Activated CD4-positive, alpha-beta memory T cell treated with anti-CD3 and anti-CD28 coated beads for 36 hours (primary cell): ENCODE results near the gene C4orf50. TPM values are rescaled to one million over a fixed set of nuclear protein-coding genes. Genes with fewer than 3 reads are reported as not detected.

ENCODE experiments used
- CTCF ChIA-PET: fragments of 350-600 bp; sonication (Branson Sonifier 250); formaldehyde crosslinking; loops from one replicate; lab custom pipeline; 2021; ENCODE audit warnings: antibody characterized with exemption, inconsistent platforms; lab: Charles Lee
- POLR2A ChIA-PET: fragments of 350-600 bp; sonication (Branson Sonifier 250); formaldehyde crosslinking; loops from one replicate; lab custom pipeline; 2021; ENCODE audit warnings: antibody characterized with exemption; lab: Charles Lee
- DNase-seq: peaks from one replicate; pipeline ENCODE4 v3.0.0-alpha.2; 2020
- H3K27ac Mint-ChIP-seq: one replicate; pipeline ENCODE4 v1.8.0; 2021; ENCODE audit warnings: mixed read lengths
- H3K27me3 Mint-ChIP-seq: one replicate; pipeline ENCODE4 v1.8.0; 2021; ENCODE audit warnings: mixed read lengths
- H3K36me3 Mint-ChIP-seq: one replicate; pipeline ENCODE4 v1.8.0; 2021; ENCODE audit warnings: mixed read lengths
- H3K4me1 Mint-ChIP-seq: one replicate; pipeline ENCODE4 v1.8.0; 2021; ENCODE audit warnings: low read depth, mixed read lengths
- H3K4me3 Mint-ChIP-seq: one replicate; pipeline ENCODE4 v1.8.0; 2021; ENCODE audit warnings: mild to moderate bottlenecking, mixed read lengths
- H3K9me3 Mint-ChIP-seq: one replicate; pipeline ENCODE4 v1.8.0; 2021; ENCODE audit warnings: mixed read lengths
- intact Hi-C: fragments of 100-400 bp; cut with micrococcal nuclease; formaldehyde crosslinking; loops from one replicate; pipeline ENCODE4 v1.15.1; 2023
- total RNA-seq, 2 experiments: library from RNA; stranded (reverse); gene quantifications; one replicate each; pipeline ENCODE4 v1.2.3, GENCODE V29; 2021

C4orf50 gene
- total RNA-seq, 2 experiments from 2014 or later, result 0.07 to 0.10 TPM

DNA sequence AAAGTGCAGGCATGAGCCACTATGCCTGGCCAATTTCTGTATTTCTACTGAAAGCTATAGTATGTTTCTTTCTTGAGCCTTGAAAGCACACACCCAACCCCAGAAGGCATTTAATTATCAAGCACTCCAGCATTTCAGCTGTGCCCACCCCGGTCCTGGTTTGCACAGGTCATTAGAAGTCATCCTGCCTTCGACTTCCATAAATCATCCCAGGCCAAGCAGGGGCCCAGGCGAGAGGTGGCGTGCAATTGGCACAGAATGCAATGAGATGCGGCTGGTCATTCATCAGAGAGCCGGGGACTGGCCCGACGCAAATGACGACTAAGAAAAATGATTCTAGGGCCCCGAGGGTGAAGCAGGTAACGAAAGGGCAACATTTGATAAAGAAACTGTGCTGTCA, 100.6 kb downstream of the C4orf50 start:
- ChIA-PET POLR2A (no interaction called here), CTCF (no interaction called here)
- Mint-ChIP-seq H3K4me3 (no peak overlapping the region), H3K9me3 (peaks cover 1% of the 10 kb centered on the region), H3K36me3 (no peaks in the 10 kb centered on the region), H3K27ac (no peak overlapping the region), H3K27me3 (peaks cover 5% of the 10 kb centered on the region), H3K4me1 (no peaks in the 10 kb centered on the region)
- no peak for DNase-seq
- intact Hi-C loops, result no loop called here

GRCh38 chr4:5916229-5916628, 102.0 kb downstream of the C4orf50 start:
- no peak overlapping the region for H3K27ac Mint-ChIP-seq
- ChIA-PET CTCF (no interaction called here), POLR2A (no interaction called here)
- H3K9me3 Mint-ChIP-seq, result peaks cover 10% of the 10 kb centered on the region
- intact Hi-C loops, result no loop called here
- H3K36me3 Mint-ChIP-seq, result no peaks in the 10 kb centered on the region
- peaks cover 6% of the 10 kb centered on the region for H3K27me3 Mint-ChIP-seq
- H3K4me3 Mint-ChIP-seq, result no peak overlapping the region
- no peak for DNase-seq
- H3K4me1 Mint-ChIP-seq, result no peaks in the 10 kb centered on the region

- POLR2A ChIA-PET, result no interaction called here
- peaks cover 6% of the 10 kb centered on the region for H3K27me3 Mint-ChIP-seq
- DNase-seq, result no peak
- H3K36me3 Mint-ChIP-seq, result peaks cover 5% of the 10 kb centered on the region
- H3K9me3 Mint-ChIP-seq, result peaks cover 25% of the 10 kb centered on the region
- intact Hi-C loops, result no loop called here
- H3K27ac Mint-ChIP-seq, result no peak overlapping the region
- CTCF ChIA-PET, result no interaction called here
- no peaks in the 10 kb centered on the region for H3K4me1 Mint-ChIP-seq
- H3K4me3 Mint-ChIP-seq, result no peak overlapping the region
Observed at GRCh38 chr4:5913454-5913853, 104.8 kb downstream of the C4orf50 start.

GRCh38 chr4:5912614-5913019, 105.6 kb downstream of the C4orf50 start:
- intact Hi-C loops, result no loop called here
- ChIA-PET POLR2A (no interaction called here), CTCF (no interaction called here)
- Mint-ChIP-seq H3K27ac (no peak overlapping the region), H3K9me3 (peaks cover 34% of the 10 kb centered on the region), H3K36me3 (peaks cover 5% of the 10 kb centered on the region), H3K27me3 (peaks cover 6% of the 10 kb centered on the region), H3K4me1 (no peaks in the 10 kb centered on the region), H3K4me3 (no peak overlapping the region)
- DNase-seq, result no peak

GRCh38 chr4:5908876-5909427, 109.3 kb downstream of the C4orf50 start:
- H3K36me3 Mint-ChIP-seq, result peaks cover 5% of the 10 kb centered on the region
- no peak for DNase-seq
- no peak overlapping the region for H3K27ac Mint-ChIP-seq
- H3K9me3 Mint-ChIP-seq, result peaks cover 37% of the 10 kb centered on the region
- H3K27me3 Mint-ChIP-seq, result peaks cover 7% of the 10 kb centered on the region
- H3K4me3 Mint-ChIP-seq, result no peak overlapping the region
- CTCF ChIA-PET, result no interaction called here
- POLR2A ChIA-PET, result no interaction called here
- H3K4me1 Mint-ChIP-seq, result no peaks in the 10 kb centered on the region
- intact Hi-C loops, result no loop called here

GRCh38 chr4:5906191-5906590, 112.0 kb downstream of the C4orf50 start:
- peaks cover 8% of the 10 kb centered on the region for H3K27me3 Mint-ChIP-seq
- H3K27ac Mint-ChIP-seq, result no peak overlapping the region
- POLR2A ChIA-PET, result no interaction called here
- CTCF ChIA-PET, result no interaction called here
- no peaks in the 10 kb centered on the region for H3K4me1 Mint-ChIP-seq
- intact Hi-C loops, result no loop called here
- H3K9me3 Mint-ChIP-seq, result peaks cover 27% of the 10 kb centered on the region
- H3K36me3 Mint-ChIP-seq, result peaks cover 5% of the 10 kb centered on the region
- H3K4me3 Mint-ChIP-seq, result no peak overlapping the region
- DNase-seq, result no peak

DNA sequence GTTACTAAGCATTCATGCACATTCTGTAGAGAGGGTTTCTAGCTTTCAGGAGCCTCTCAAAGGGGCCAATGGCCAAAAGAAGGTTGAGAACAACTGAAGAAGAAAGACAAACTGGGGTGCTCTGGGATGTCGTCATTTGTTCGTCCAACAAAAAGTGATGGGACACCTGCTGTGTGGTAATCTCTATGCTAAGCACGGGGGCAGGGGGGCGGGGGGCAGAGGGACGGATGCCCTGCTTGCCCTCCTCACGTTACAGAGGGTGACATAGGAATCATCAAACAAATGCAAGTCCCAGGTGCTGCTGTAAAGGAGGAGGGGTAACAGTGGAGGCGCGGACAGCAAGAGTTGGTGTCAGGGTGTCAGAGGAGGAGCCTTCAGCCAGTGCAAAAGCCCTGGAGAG, 112.5 kb downstream of the C4orf50 start:
- Mint-ChIP-seq H3K27ac (no peak overlapping the region), H3K4me3 (no peak overlapping the region), H3K36me3 (peaks cover 3% of the 10 kb centered on the region), H3K4me1 (no peaks in the 10 kb centered on the region), H3K9me3 (peaks cover 26% of the 10 kb centered on the region), H3K27me3 (peaks cover 8% of the 10 kb centered on the region)
- intact Hi-C loops, result no loop called here
- POLR2A ChIA-PET, result no interaction called here
- DNase-seq, result no peak
- CTCF ChIA-PET, result no interaction called here

DNA sequence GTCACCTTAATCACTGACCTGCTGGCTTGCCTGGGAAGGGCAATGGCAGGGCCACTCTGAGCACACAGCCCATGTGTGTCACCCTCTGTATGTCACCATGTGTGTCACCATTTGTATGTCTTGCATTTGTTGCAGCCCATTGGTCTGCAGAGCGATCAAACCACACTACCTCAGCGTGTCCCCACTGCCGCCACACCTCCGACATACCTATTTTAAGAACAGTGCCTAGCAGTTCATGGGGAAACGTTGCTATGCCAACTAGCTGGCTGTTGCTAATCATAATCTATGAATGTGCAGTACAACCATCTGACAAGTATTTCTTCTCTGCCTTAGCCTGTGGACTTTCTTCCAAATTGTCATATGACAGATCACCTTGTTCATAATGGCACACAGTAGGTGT, 117.4 kb downstream of the C4orf50 start:
- CTCF ChIA-PET, result no interaction called here
- intact Hi-C loops, result no loop called here
- Mint-ChIP-seq H3K9me3 (peaks cover 3% of the 10 kb centered on the region), H3K27ac (no peak overlapping the region), H3K27me3 (peaks cover 16% of the 10 kb centered on the region), H3K36me3 (no peaks in the 10 kb centered on the region), H3K4me1 (no peaks in the 10 kb centered on the region), H3K4me3 (no peak overlapping the region)
- POLR2A ChIA-PET, result no interaction called here
- DNase-seq, result no peak

- intact Hi-C loops, result no loop called here
- Mint-ChIP-seq H3K27me3 (peaks cover 18% of the 10 kb centered on the region), H3K27ac (no peak overlapping the region), H3K4me1 (no peaks in the 10 kb centered on the region), H3K36me3 (no peaks in the 10 kb centered on the region), H3K4me3 (no peak overlapping the region), H3K9me3 (peaks cover 3% of the 10 kb centered on the region)
- DNase-seq, result no peak
- ChIA-PET POLR2A (no interaction called here), CTCF (no interaction called here)
Observed at GRCh38 chr4:5899881-5900280, 118.3 kb downstream of the C4orf50 start.

- H3K36me3 Mint-ChIP-seq, result no peaks in the 10 kb centered on the region
- CTCF ChIA-PET, result interaction anchor here (0.6 kb wide), 1 partner anchor 339 kb away, joined by 3 read pairs; no protein-coding TSS in a partner anchor
Observed at GRCh38 chr4:5899396-5899795, 118.8 kb downstream of the C4orf50 start.

DNA sequence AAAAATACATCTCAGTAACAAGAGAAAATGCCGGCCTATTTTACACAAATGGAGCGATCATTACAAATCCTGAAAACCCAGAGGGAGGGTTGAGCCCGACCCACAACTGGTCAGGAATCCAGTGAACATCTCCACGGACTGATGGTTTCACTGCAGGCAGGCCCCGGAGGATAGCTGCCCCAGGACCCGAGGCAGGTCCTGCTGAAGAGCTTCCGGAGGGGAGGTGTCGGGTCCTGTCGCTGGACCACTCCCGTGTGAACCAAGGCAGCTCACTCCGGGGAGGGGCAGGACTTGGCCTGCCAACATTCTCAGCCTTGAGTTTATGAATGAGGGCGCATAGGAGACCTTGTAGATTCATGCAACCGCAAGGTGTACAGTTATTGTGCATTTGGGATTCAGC, 120.6 kb downstream of the C4orf50 start:
- CTCF ChIA-PET, result no interaction called here

More at GRCh38 chr4:5899396-5899795, 118.8 kb downstream of the C4orf50 start:
- intact Hi-C loops, result no loop called here
- H3K9me3 Mint-ChIP-seq, result peaks cover 3% of the 10 kb centered on the region
- POLR2A ChIA-PET, result no interaction called here
- no peaks in the 10 kb centered on the region for H3K4me1 Mint-ChIP-seq
- peaks cover 19% of the 10 kb centered on the region for H3K27me3 Mint-ChIP-seq
- H3K4me3 Mint-ChIP-seq, result no peak overlapping the region
- H3K27ac Mint-ChIP-seq, result no peak overlapping the region
- no peak for DNase-seq

DNA sequence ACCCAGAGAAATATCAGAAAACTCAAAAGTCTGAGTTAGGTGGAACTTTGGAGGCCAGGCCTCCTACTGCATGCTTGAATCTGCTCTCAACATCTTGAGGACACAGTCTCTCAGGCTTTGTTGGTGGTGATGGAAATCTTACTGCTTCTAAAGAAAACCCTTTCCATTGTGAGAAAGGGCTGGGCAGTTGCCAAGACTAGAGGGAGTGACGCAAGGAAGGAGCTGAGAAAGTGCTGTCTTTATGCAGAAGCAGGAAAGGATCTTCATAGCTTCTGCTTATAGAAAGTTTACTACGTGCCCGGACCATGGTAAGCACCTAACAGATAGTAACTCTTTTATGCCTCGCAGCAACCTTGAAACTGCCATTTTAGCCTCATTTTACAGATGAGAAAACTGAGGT, 122.9 kb downstream of the C4orf50 start:
- Mint-ChIP-seq H3K4me3 (no peak overlapping the region), H3K4me1 (peaks cover 2% of the 10 kb centered on the region), H3K36me3 (no peaks in the 10 kb centered on the region), H3K27ac (no peak overlapping the region), H3K9me3 (peaks cover 3% of the 10 kb centered on the region), H3K27me3 (peaks cover 39% of the 10 kb centered on the region)
- no peak for DNase-seq
- intact Hi-C loops, result no loop called here
- ChIA-PET CTCF (no interaction called here), POLR2A (no interaction called here)

More for the DNA sequence above, 120.6 kb downstream of the C4orf50 start:
- H3K4me1 Mint-ChIP-seq, result peaks cover 2% of the 10 kb centered on the region
- H3K4me3 Mint-ChIP-seq, result no peak overlapping the region
- H3K36me3 Mint-ChIP-seq, result no peaks in the 10 kb centered on the region
- DNase-seq, result no peak
- POLR2A ChIA-PET, result no interaction called here
- no peak overlapping the region for H3K27ac Mint-ChIP-seq
- intact Hi-C loops, result no loop called here
- H3K9me3 Mint-ChIP-seq, result peaks cover 3% of the 10 kb centered on the region
- peaks cover 27% of the 10 kb centered on the region for H3K27me3 Mint-ChIP-seq

DNA sequence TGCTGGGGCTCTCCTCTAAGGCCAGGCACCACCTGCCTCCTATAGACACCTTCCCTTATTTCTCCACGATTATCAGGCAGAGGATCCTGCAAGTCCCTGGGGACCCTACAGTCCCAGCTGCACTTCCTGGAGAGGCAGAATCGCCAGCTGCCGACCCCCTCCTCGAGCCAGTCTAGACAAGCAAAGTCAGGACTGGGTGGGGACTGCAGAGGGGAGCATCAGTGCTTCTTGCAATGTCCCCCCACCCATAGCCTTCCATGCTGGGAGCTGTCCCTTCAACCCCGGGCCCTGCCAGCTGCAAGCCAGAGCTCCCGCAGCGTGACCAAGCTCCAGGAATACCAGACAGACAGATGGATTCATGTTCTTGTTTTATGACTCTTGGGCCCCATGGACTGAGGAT, 124.0 kb downstream of the C4orf50 start:
- POLR2A ChIA-PET, result no interaction called here
- DNase-seq, result no peak
- Mint-ChIP-seq H3K4me3 (no peak overlapping the region), H3K27me3 (peaks cover 47% of the 10 kb centered on the region), H3K4me1 (peaks cover 2% of the 10 kb centered on the region), H3K9me3 (peaks cover 3% of the 10 kb centered on the region), H3K36me3 (no peaks in the 10 kb centered on the region), H3K27ac (no peak overlapping the region)
- CTCF ChIA-PET, result no interaction called here
- intact Hi-C loops, result no loop called here
